Activated naive CD4-positive, alpha-beta T cell treated with anti-CD3 and anti-CD28 coated beads for 36 hours (primary cell): Measurements from ENCODE around the gene ANO8. TPM values are rescaled to one million over a fixed set of nuclear protein-coding genes. Genes with fewer than 3 reads are reported as not detected.

Experiments
- CTCF ChIA-PET: fragments of 350-600 bp; sonication (Branson Sonifier 250); formaldehyde crosslinking; loops from one replicate; lab custom pipeline; 2021; ENCODE audit warnings: antibody characterized with exemption; lab: Charles Lee
- DNase-seq: peaks from one replicate; pipeline ENCODE4 v3.0.0-alpha.2; 2020
- H3K27ac Mint-ChIP-seq: one replicate; pipeline ENCODE4 v1.8.0; 2021; ENCODE audit warnings: mild to moderate bottlenecking, mixed read lengths
- H3K27me3 Mint-ChIP-seq: one replicate; pipeline ENCODE4 v1.8.0; 2021; ENCODE audit warnings: low read depth, mixed read lengths
- H3K36me3 Mint-ChIP-seq: one replicate; pipeline ENCODE4 v1.8.0; 2021; ENCODE audit warnings: low read depth, mixed read lengths
- H3K4me1 Mint-ChIP-seq: one replicate; pipeline ENCODE4 v1.8.0; 2021; ENCODE audit warnings: low read depth, mixed read lengths
- H3K4me3 Mint-ChIP-seq: one replicate; pipeline ENCODE4 v1.8.0; 2021; ENCODE audit warnings: mild to moderate bottlenecking, moderate library complexity, mixed read lengths
- H3K9me3 Mint-ChIP-seq: one replicate; pipeline ENCODE4 v1.8.0; 2021; ENCODE audit warnings: mixed read lengths
- intact Hi-C: fragments of 100-400 bp; cut with micrococcal nuclease; formaldehyde crosslinking; loops from one replicate; pipeline ENCODE4 v1.15.1; 2023
- total RNA-seq, 2 experiments: library from RNA; stranded (reverse); gene quantifications; one replicate each; pipeline ENCODE4 v1.2.3, GENCODE V29; 2021

ANO8 gene
- total RNA-seq, 2 experiments from 2014 or later: 3.4 to 3.8 TPM

DNA sequence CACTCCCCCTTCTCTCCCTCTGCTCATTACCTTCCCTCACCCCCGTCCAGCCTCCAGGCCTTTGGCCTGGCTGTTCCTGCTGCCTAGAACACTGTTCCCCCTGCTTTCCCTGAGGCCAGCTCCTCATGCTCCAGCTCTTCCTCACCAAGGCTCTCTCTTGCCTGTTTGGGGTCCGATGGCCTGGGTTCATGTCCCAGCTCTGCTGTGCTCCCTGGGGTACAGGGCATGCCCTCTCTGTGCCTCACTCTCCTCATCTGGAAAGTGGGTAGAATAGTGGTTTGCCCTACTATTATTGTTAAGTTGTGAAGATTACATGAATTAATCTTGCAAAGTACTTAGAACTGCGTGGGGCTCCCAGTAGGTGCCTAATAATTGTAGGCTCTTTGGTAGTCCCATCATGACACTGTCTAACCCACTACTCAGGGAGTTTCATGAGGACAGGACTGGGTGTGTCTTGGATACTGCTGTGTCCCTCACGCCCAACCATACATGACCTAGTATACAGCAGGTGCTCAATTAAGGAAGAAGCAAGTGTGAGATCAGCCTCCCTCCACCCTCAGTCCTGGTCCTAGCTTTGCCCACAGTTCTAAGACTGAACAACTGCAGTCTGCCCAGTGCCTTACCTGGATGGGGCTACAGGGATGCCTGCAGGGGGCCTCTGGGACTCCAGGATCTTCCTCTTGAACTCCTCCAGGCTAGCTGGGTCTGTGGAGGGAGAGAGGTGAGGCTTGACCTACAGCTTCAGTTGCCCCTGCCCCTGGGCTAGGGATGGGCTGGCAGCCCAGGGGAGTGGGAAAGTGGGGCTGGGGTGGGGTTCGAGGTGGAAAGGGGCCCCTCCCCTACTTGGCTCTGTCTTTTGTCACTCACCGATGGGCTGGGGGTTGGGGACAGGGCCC is 25.5 kb upstream of the ANO8 start:
- Mint-ChIP-seq H3K4me3 (no peak overlapping the region), H3K36me3 (no peaks in the 10 kb centered on the region), H3K4me1 (no peaks in the 10 kb centered on the region), H3K27me3 (no peaks in the 10 kb centered on the region), H3K27ac (no peak overlapping the region), H3K9me3 (no peaks in the 10 kb centered on the region)
- intact Hi-C loops: no loop called here
- no peak for DNase-seq
- CTCF ChIA-PET: interaction anchor here (1.1 kb wide), 1 partner anchor 26 kb away, joined by 3 read pairs; no protein-coding TSS in a partner anchor

DNA sequence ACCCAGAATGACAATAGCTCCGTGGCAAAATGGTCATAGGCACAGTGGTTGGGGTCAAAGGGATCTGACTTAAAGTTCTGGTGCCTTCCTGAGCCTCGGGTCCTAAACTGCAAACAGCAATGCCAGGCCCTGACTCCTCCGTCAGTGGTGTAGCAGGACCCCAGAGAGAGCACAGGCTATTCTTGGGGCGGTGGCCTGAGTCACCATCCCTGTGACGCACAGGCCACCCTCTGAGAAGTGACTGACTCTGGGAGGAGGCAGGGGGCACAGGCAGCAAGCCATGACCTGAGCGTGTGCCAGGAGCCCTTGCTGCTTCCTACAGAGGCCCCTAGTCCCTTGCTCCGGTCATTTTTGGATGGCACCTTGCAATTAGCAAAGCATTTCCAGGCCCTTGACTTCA is 23.7 kb upstream of the ANO8 start:
- Mint-ChIP-seq H3K9me3 (no peaks in the 10 kb centered on the region), H3K4me1 (no peaks in the 10 kb centered on the region), H3K4me3 (no peak overlapping the region), H3K27ac (no peak overlapping the region), H3K36me3 (no peaks in the 10 kb centered on the region), H3K27me3 (no peaks in the 10 kb centered on the region)
- intact Hi-C loops: no loop called here
- CTCF ChIA-PET: interaction anchor here (0.7 kb wide), 1 partner anchor 155 kb away, joined by 3 read pairs; no protein-coding TSS in a partner anchor
- no peak for DNase-seq

DNA sequence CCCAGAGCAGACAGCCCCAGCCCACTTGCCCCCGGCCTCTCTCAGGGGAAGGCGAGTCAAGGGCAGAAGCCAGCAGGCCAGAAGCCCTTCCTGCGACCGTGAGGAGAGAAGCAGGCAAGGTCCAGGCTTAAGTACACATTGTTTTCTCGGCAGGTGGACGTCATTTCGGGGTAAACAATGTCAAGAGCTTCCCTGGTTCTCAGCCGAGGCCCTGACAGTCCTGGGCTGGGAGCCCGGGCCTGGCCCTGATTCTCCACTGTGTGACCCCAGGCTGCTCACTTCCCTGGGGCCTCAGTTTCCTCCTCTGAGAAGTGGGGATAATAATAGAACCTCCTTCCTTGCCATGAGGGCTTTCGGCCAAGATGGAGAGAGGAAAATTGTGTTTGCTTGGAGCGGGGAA is 23.1 kb upstream of the ANO8 start:
- H3K9me3 Mint-ChIP-seq: no peaks in the 10 kb centered on the region
- CTCF ChIA-PET: no interaction called here
- no peak overlapping the region for H3K27ac Mint-ChIP-seq
- no peak overlapping the region for H3K4me3 Mint-ChIP-seq
- DNase-seq: no peak
- H3K27me3 Mint-ChIP-seq: no peaks in the 10 kb centered on the region
- H3K36me3 Mint-ChIP-seq: no peaks in the 10 kb centered on the region
- intact Hi-C loops: no loop called here
- H3K4me1 Mint-ChIP-seq: no peaks in the 10 kb centered on the region

DNA sequence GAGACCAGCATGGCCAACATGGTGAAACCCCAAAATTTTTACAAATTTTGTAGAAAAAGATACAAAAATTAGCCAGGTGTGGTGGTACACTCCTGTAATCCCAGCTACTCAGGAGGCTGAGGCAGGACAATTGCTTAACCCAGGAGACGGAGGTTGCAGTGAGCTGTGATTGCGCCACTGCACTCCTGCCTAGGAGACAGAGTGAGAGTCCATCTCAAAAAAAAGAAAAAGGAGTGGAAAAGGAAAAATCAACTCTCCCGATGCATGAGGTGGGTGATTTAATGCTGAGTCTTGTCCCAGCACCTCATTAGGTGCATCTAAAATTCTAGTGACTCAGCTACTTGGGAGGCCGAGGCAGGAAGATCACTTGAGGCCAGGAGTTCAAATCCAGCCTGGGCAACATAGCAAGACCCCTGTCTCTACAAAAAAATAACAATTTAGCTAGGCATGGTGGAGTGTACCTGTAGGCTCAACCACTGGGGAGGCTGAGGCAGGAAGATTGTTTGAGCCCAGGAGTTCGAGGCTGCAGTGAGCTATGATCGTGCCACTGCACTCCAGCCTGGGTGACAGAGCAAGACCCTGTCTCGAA is 22.5 kb upstream of the ANO8 start:
- H3K4me3 Mint-ChIP-seq: no peak overlapping the region

GRCh38 chr19:17353386-17353785 is 18.7 kb upstream of the ANO8 start:
- H3K27me3 Mint-ChIP-seq: peaks cover 10% of the 10 kb centered on the region
- H3K36me3 Mint-ChIP-seq: no peaks in the 10 kb centered on the region
- no peak overlapping the region for H3K27ac Mint-ChIP-seq
- H3K4me1 Mint-ChIP-seq: no peaks in the 10 kb centered on the region
- H3K9me3 Mint-ChIP-seq: no peaks in the 10 kb centered on the region
- CTCF ChIA-PET: no interaction called here
- intact Hi-C loops: no loop called here
- no peak overlapping the region for H3K4me3 Mint-ChIP-seq
- no peak for DNase-seq

More for the DNA sequence above, 22.5 kb upstream of the ANO8 start:
- Mint-ChIP-seq H3K9me3 (no peaks in the 10 kb centered on the region), H3K36me3 (no peaks in the 10 kb centered on the region), H3K4me1 (no peaks in the 10 kb centered on the region), H3K27me3 (no peaks in the 10 kb centered on the region), H3K27ac (no peak overlapping the region)
- CTCF ChIA-PET: interaction anchor here (0.6 to 1.4 kb wide), 2 partner anchors 10 to 12 kb away, joined by 3 to 4 read pairs; no protein-coding TSS in a partner anchor
- intact Hi-C loops: no loop called here
- no peak for DNase-seq

DNA sequence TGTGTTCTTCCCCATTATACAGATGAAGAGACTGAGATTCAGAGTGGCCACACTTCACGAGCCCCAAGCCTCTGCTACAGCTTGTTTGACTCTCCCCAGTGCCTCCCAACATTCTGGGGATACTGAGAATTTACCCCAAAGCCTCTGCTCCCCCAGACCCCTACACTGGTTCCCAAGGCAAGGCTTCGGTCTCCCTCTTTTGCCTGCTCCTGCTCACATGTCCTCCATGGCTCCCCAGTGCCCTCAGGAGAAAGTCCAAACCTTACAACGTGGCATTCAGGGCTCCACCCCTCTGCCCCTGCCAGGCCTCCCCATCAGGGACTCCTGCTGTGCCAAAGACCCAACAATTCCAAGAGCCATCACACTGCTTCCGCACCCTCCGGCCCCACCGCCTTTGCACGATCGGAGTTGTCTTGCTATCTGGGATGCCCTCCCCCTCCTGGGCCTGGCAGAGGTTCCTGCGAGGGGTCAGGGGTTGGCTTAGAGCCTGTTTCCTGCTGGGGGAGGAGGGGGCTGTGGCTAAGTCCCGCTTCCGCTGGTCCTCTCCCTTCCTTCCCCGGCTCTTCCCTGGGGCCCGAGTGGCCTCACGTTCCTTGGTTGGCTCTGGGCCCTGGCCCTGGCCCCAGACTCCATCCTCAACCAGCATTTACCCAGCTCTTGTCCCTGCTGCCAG is 18.1 kb upstream of the ANO8 start:
- H3K4me3 Mint-ChIP-seq: no peak overlapping the region
- intact Hi-C loops: no loop called here
- no peaks in the 10 kb centered on the region for H3K9me3 Mint-ChIP-seq
- H3K4me1 Mint-ChIP-seq: no peaks in the 10 kb centered on the region
- peaks cover 12% of the 10 kb centered on the region for H3K27me3 Mint-ChIP-seq
- no peak overlapping the region for H3K27ac Mint-ChIP-seq
- CTCF ChIA-PET: no interaction called here
- no peak for DNase-seq
- no peaks in the 10 kb centered on the region for H3K36me3 Mint-ChIP-seq

- DNase-seq: no peak
- Mint-ChIP-seq H3K27ac (no peak overlapping the region), H3K4me3 (no peak overlapping the region), H3K36me3 (no peaks in the 10 kb centered on the region), H3K27me3 (peaks cover 13% of the 10 kb centered on the region), H3K9me3 (no peaks in the 10 kb centered on the region), H3K4me1 (no peaks in the 10 kb centered on the region)
- CTCF ChIA-PET: no interaction called here
- intact Hi-C loops: no loop called here
Measured at GRCh38 chr19:17351815-17352435, 17.3 kb upstream of the ANO8 start.

DNA sequence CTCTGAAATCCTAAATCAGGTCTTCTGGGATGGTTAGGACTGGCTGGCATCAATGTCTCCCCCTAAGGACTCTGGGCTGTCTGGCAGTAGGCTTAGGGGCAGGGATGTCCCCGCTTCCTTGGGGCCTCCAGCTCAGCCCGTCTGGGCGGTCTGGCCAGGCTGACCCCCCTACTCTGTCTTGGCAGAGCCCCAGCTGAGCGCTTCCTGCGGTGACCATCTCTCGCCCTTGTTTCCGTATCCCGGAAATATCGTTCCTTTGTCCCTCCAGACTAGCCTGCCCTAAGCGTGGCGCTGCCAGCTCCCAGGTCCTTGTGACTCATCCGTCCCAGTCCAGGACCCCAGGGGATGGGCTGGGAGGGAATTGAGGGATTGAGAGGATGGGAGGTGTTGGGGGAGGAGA is 14.0 kb upstream of the ANO8 start:
- no peaks in the 10 kb centered on the region for H3K9me3 Mint-ChIP-seq
- peaks cover 13% of the 10 kb centered on the region for H3K27me3 Mint-ChIP-seq

GRCh38 chr19:17347877-17348276 is 13.2 kb upstream of the ANO8 start:
- Mint-ChIP-seq H3K9me3 (no peaks in the 10 kb centered on the region), H3K27me3 (peaks cover 13% of the 10 kb centered on the region)

More for the DNA sequence above, 14.0 kb upstream of the ANO8 start:
- H3K36me3 Mint-ChIP-seq: no peaks in the 10 kb centered on the region
- CTCF ChIA-PET: interaction anchor here (0.7 to 3.5 kb wide), 3 partner anchors 35 to 112 kb away, joined by 3 to 17 read pairs (median 10); partner anchors contain the start of gene NXNL1
- H3K4me3 Mint-ChIP-seq: no peak overlapping the region
- H3K4me1 Mint-ChIP-seq: peaks cover 3% of the 10 kb centered on the region
- no peak overlapping the region for H3K27ac Mint-ChIP-seq
- DNase-seq: no peak
- intact Hi-C loops: no loop called here

GRCh38 chr19:17347361-17347760 is 12.7 kb upstream of the ANO8 start:
- DNase-seq: no peak
- H3K9me3 Mint-ChIP-seq: no peaks in the 10 kb centered on the region
- no peak overlapping the region for H3K4me3 Mint-ChIP-seq
- H3K27ac Mint-ChIP-seq: no peak overlapping the region
- H3K36me3 Mint-ChIP-seq: peaks cover 2% of the 10 kb centered on the region
- H3K4me1 Mint-ChIP-seq: peaks cover 3% of the 10 kb centered on the region
- CTCF ChIA-PET: interaction anchor here (0.6 to 3.5 kb wide), 5 partner anchors 18 to 42 kb away, joined by 3 to 17 read pairs (median 5); no protein-coding TSS in a partner anchor
- peaks cover 13% of the 10 kb centered on the region for H3K27me3 Mint-ChIP-seq
- intact Hi-C loops: no loop called here

More at GRCh38 chr19:17347877-17348276, 13.2 kb upstream of the ANO8 start:
- Mint-ChIP-seq H3K4me3 (no peak overlapping the region), H3K4me1 (peaks cover 3% of the 10 kb centered on the region), H3K36me3 (no peaks in the 10 kb centered on the region), H3K27ac (no peak overlapping the region)
- intact Hi-C loops: no loop called here
- no peak for DNase-seq
- CTCF ChIA-PET: interaction anchor here (1.7 to 3.5 kb wide), 3 partner anchors 36 to 41 kb away, joined by 5 to 17 read pairs (median 10); no protein-coding TSS in a partner anchor

DNA sequence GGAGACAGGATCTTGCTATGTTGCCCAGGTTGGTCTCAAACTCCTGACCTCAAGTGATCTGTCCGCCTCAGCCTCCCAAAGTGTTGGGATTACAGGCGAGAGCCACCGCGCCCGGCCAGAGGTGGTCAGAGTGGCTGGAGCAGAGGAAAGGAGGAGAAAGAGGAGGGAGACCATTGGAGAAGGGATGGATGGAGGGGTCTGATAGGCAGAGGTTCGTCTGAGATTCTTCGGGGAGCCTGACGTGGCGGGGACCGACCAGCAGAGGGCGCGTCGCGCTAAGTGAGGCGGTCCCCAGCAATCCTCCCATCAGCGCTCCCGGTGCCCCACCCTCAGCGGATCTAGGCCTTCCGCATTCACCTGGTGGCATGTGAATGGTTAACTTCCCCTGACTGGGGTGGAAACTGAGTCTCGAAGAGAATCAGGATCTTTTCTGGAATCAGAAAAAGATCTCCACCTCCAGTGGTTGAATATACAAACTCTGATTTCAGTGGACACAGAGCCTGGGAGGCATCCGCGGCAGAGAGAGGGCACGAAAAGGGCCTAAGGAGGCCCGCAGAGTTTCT is 11.5 kb upstream of the ANO8 start:
- H3K4me3 Mint-ChIP-seq: no peak overlapping the region
- H3K9me3 Mint-ChIP-seq: no peaks in the 10 kb centered on the region
- peak; percentile 88 for DNase-seq
- peaks cover 3% of the 10 kb centered on the region for H3K4me1 Mint-ChIP-seq
- peaks cover 3% of the 10 kb centered on the region for H3K36me3 Mint-ChIP-seq
- peaks cover 8% of the 10 kb centered on the region for H3K27me3 Mint-ChIP-seq
- intact Hi-C loops: loop anchor here (1.0 kb wide), 3 partner anchors 40 to 120 kb away; no protein-coding TSS in a partner anchor
- no peak overlapping the region for H3K27ac Mint-ChIP-seq
- CTCF ChIA-PET: interaction anchor here (0.7 to 1.5 kb wide), 7 partner anchors 10 to 121 kb away, joined by 3 to 14 read pairs (median 4); no protein-coding TSS in a partner anchor
